Gastrocnemius medialis (tissue), 4 donors: ENCODE data around the gene DAW1.

Experiments
- POLR2A ChIP-seq, 2 donors: fragments of 450-650 bp; IDR thresholded peaks; one replicate each; pipeline ENCODE4 v1.6.1; 2017; ENCODE audit warnings: antibody characterized with exemption in 2 of 2, mild to moderate bottlenecking in 2 of 2, moderate library complexity in 2 of 2
- TF ChIP-seq, protein P1 (sequence below), 5 experiments: fragments of 450-650 bp in 3 of 5; fragments of 200-600 bp in 2 of 5; sonication (generic) in 2 of 5; IDR thresholded peaks in 4 of 5; conservative IDR thresholded peaks in 1 of 5; 1 replicate in 4 of 5; 2 replicates in 1 of 5; pipeline ENCODE4 v1.5.1; 2016 to 2019; ENCODE audit warnings: antibody characterized with exemption in 5 of 5, mild to moderate bottlenecking in 3 of 5, moderate library complexity in 3 of 5

DNA sequence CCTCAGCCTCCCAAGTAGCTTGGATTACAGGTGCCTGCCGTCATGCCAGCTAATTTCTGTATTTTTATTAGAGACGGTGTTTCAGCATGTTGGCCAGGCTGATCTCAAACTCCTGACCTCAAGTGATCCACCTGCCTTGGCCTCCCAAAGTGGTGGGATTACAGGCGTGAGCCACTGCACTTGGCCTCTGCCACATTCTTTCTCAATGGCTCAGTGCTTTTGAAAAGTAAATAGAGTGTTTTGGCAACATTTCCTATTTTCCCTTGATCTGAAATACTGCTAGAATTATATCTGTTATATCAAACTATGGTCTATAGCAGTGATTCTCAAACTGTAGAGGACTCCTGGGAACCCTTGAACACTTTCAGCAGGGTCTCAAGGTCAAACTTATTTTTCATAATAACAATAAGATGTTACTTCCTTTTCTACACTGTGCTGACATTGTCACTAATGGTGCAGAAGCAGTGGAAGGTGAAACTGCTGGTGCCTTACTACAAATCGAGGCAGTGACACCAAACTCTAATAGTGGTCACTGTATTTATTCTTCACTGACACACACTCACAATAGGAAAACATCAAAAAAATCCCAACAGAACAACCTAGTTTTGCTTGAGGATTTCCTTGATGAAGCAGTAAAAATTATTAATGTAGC is 10.6 kb downstream of the DAW1 start:
- TF ChIP-seq, protein P1, sequence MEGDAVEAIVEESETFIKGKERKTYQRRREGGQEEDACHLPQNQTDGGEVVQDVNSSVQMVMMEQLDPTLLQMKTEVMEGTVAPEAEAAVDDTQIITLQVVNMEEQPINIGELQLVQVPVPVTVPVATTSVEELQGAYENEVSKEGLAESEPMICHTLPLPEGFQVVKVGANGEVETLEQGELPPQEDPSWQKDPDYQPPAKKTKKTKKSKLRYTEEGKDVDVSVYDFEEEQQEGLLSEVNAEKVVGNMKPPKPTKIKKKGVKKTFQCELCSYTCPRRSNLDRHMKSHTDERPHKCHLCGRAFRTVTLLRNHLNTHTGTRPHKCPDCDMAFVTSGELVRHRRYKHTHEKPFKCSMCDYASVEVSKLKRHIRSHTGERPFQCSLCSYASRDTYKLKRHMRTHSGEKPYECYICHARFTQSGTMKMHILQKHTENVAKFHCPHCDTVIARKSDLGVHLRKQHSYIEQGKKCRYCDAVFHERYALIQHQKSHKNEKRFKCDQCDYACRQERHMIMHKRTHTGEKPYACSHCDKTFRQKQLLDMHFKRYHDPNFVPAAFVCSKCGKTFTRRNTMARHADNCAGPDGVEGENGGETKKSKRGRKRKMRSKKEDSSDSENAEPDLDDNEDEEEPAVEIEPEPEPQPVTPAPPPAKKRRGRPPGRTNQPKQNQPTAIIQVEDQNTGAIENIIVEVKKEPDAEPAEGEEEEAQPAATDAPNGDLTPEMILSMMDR (IDR thresholded peaks at IDR 0.05 in 4 of 5, conservative IDR thresholded peaks at IDR 0.05 in 1 of 5), result no peak
- no peak for TF ChIP-seq POLR2A (IDR thresholded peaks at IDR 0.05)
